Ovary (tissue), 3 donors: ENCODE measurements around the gene CA10.

ENCODE experiments used
- CTCF ChIP-seq, 3 donors: fragments of 450-650 bp in 2 of 3; fragments of 200-600 bp in 1 of 3; IDR thresholded peaks; one replicate each; pipeline versions ENCODE4 v1.5.1 to v1.8.0; 2016 to 2022; ENCODE audit warnings: antibody characterized with exemption in 3 of 3, mild to moderate bottlenecking in 1 of 3
- EP300 ChIP-seq: sonication (generic); formaldehyde crosslinking; IDR thresholded peaks from one replicate; pipeline ENCODE4 v1.6.1; 2017; ENCODE audit warnings: antibody characterized with exemption
- donor health status: DM: no; HTN: no; CAD: no.

- no peak for TF ChIP-seq CTCF (IDR thresholded peaks at IDR 0.05)
- no peak for TF ChIP-seq EP300
Observed at GRCh38 chr17:52024300-52024870, 134.1 kb downstream of the CA10 start.
